ENCODE results near the gene SUMO1.

- TF ChIP-seq POLR2AphosphoS5 (IDR thresholded peaks at IDR 0.05) (no peak), POLR2A (IDR thresholded peaks at IDR 0.05) (no peak)
Measured at GRCh38 chr2:202169131-202169530, 69.3 kb downstream of the SUMO1 start.
